ENCODE results near the gene SLC10A7. TPM values are rescaled to one million over a fixed set of nuclear protein-coding genes. Genes with fewer than 3 reads are reported as not detected.

The SLC10A7 gene
- total RNA-seq, 1 donor from 2014 or later = 4.4 TPM

DNA sequence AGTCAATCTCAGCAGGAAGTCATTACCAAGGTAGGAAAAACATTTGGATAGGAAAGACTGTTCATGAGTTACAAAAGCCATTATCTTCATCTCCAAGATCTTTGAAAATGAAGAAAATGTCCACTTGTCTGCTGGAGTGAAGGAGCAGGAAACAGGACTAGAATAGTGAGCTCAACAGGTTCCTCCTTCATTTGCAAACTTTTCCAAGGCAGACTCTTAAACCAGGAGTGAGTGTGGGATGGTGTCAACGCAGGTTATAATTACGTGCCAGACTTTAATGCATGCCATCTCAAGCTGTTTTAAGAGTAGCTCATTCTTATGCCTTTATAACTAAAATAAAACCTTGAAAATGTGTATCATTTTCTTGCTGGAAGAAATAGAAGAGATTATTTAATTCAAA, 310.9 kb downstream of the SLC10A7 start:
- intact Hi-C loops (cut with DNase I) = no loop called here
- DNase-seq (ENCODE audit: missing footprints) = no peak
- no peak for ATAC-seq

DNA sequence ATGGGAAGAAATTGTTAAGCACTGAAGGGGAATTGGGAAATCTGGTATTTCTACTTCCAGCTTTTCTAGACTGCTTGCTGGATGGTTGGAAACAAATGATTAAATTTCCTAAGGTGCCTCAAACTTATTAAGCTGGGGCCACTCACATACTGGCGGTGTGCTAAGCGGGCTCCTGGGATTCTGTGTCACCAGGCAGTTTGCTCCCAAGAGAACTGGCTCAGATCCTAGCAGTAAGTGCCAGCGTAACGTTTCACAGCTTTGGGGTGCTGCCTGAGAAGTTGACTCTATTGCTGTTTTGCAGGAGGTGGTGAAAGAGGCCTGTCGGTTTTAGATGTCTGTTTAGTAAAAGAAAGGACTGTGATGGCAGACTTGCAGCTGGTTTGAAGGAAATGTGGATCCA, 314.3 kb downstream of the SLC10A7 start:
- ATAC-seq = no peak
- DNase-seq (ENCODE audit: missing footprints) = no peak
- intact Hi-C loops (cut with DNase I) = no loop called here

Small RNA genes within 50 kb of the gene (microRNA-seq; reads per million reads assigned to microRNA genes)
- not detected for gene MIR7849

Other genes with a start within 250 kb of the SLC10A7 start
- gene POU4F2, start 117.0 kb upstream of the SLC10A7 start, total RNA-seq = not detected